ENCODE measurements around the gene AUH. TPM values are rescaled to one million over a fixed set of nuclear protein-coding genes. Genes with fewer than 3 reads are reported as not detected.

Gene AUH
- total RNA-seq, 4 donors from 2014 or later, result 37.1 to 59.9 (median 49.7) TPM

DNA sequence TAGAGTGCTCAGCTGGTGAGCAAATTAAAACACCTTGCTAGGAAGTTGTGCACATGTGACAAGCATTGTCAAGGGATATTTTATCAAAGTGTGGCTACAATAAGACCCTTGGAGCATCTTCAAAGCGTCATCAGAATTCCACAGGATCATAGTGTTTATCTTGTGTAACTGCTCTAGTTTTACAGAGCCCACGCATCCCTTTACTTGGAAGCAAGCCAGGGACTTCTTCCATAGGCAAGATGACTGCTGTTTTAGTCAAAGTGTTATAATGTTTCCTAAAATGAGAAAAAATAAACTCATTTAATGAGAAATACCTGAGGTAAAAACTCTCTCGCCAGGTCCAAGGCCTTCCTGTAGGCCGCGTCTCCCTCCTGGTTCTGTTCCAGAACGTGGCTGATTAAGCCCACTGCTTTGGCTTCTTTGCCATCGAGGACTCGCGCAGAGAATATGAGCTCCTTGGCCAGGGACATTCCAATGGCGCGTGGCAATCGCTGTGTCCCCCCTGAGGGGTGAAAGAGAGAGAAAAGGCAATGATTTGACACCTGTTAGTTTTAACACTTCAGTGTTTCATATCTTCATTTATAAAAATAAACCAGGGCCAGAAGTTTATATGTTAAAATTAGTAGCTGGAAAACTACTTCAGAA, 141.1 kb downstream of the AUH start:
- TF ChIP-seq, protein P1, sequence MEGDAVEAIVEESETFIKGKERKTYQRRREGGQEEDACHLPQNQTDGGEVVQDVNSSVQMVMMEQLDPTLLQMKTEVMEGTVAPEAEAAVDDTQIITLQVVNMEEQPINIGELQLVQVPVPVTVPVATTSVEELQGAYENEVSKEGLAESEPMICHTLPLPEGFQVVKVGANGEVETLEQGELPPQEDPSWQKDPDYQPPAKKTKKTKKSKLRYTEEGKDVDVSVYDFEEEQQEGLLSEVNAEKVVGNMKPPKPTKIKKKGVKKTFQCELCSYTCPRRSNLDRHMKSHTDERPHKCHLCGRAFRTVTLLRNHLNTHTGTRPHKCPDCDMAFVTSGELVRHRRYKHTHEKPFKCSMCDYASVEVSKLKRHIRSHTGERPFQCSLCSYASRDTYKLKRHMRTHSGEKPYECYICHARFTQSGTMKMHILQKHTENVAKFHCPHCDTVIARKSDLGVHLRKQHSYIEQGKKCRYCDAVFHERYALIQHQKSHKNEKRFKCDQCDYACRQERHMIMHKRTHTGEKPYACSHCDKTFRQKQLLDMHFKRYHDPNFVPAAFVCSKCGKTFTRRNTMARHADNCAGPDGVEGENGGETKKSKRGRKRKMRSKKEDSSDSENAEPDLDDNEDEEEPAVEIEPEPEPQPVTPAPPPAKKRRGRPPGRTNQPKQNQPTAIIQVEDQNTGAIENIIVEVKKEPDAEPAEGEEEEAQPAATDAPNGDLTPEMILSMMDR (IDR thresholded peaks at IDR 0.05), result no peak
- TF ChIP-seq POLR2A (IDR thresholded peaks at IDR 0.05), result no peak
- Histone ChIP-seq H3K27ac (no peak overlapping the region), H3K4me1 (no peaks in the 10 kb centered on the region), H3K27me3 (no peaks in the 10 kb centered on the region), H3K9me3 (no peaks in the 10 kb centered on the region), H3K4me3 (no peak overlapping the region), H3K36me3 (peaks cover 0 to 8% (median 0%) of the 10 kb centered on the region in 3 donors)
- no peak for DNase-seq

DNA sequence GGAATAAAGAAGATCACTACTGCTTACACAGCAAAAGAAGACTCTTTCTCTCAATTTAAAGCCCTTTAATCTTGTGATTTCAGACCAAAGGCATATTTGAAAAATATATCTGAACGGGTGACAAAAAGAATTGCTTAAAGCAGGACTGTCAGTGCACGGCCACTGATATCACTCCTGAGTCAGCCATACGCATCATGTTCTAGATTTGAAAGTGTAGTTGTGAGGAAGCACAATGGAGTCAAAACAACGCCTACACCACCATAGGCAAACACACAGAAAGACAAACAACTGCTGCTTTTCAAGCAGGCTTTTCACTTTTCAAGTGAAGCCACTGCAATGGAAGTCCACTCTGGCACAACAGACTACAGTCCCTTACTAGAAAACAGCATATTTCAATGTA, 141.7 kb downstream of the AUH start:
- Histone ChIP-seq H3K4me3 (no peak overlapping the region), H3K27me3 (no peaks in the 10 kb centered on the region)

DNA sequence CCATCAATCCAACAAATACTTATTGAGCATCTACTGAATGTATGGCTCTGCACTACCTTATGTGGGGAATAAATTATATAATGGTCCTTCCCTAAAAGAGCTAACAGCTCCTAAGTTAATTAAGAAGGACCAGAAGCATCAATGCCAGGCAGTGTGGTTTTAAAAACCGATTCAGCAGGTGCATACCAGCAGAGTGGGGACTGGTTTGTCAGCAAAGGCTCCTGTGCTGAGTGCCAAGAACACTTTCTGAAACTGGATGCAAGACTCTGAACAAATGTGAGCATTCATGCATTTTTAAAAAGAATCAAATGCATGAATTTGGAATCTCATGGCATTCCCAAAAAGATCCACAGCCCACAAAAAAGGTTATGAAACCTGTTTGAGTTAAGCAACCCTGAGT, 142.2 kb downstream of the AUH start:
- Histone ChIP-seq H3K4me1 (no peaks in the 10 kb centered on the region), H3K27ac (no peak overlapping the region), H3K27me3 (no peaks in the 10 kb centered on the region), H3K4me3 (no peak overlapping the region), H3K9me3 (no peaks in the 10 kb centered on the region), H3K36me3 (peaks cover 0 to 8% (median 0%) of the 10 kb centered on the region in 3 donors)
- TF ChIP-seq POLR2A (IDR thresholded peaks at IDR 0.05), result no peak
- TF ChIP-seq, protein P1 (IDR thresholded peaks at IDR 0.05), result no peak
- no peak for DNase-seq

More for the DNA sequence above, 141.7 kb downstream of the AUH start:
- Histone ChIP-seq H3K36me3 (peaks cover 0 to 8% (median 0%) of the 10 kb centered on the region in 3 donors), H3K27ac (no peak overlapping the region), H3K9me3 (no peaks in the 10 kb centered on the region), H3K4me1 (no peaks in the 10 kb centered on the region)
- TF ChIP-seq, protein P1 (IDR thresholded peaks at IDR 0.05), result no peak
- TF ChIP-seq POLR2A (IDR thresholded peaks at IDR 0.05), result no peak
- DNase-seq, result no peak

DNA sequence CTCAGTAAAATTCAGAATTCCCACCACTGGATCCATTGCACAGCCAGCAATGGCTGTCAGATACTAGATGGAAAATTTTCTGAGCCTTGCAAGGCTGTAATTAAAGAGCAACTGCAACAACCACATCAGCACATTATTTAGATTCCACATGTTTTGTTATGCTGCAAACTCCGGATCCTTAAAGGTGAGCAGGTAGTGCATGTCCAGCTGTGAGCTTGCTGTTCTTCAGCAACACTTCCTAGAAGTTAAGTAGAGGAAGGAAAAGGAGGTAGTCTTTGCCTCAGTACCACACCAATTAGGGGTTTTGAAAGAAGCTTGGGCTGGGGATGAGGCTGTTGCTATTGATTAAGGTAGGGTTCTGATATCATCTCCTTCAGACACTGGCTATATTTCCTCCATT, 144.3 kb downstream of the AUH start:
- no peak overlapping the region for H3K4me3 ChIP-seq
- no peaks in the 10 kb centered on the region for H3K9me3 ChIP-seq
- H3K36me3 ChIP-seq, result peaks cover 0 to 8% (median 0%) of the 10 kb centered on the region in 3 donors
- no peak for DNase-seq
- H3K4me1 ChIP-seq, result peaks cover 0 to 6% (median 0%) of the 10 kb centered on the region in 4 donors
- no peaks in the 10 kb centered on the region for H3K27me3 ChIP-seq
- H3K27ac ChIP-seq, result no peak overlapping the region
- TF ChIP-seq POLR2A (IDR thresholded peaks at IDR 0.05), result no peak
- TF ChIP-seq, protein P1 (IDR thresholded peaks at IDR 0.05), result no peak

DNA sequence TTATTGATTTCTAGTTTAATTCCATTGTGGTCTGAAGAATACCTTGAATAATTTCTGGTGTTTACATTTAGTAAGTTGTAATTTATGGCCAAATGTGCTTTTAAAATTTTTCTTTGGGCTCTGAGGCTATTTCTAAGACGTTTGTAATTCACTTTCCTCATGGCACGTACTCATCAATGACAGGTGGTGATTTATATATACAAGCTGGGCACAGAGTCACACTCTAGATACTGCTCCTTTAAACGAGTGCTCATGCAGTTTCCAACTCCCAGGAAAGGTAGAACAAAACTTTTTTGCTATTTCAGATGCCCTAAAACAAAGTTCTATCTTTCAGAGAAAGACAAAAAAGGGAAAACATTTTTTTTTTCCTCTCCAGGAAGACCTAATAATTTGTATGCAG, 146.9 kb downstream of the AUH start:
- H3K4me3 ChIP-seq, result no peak overlapping the region
- H3K9me3 ChIP-seq, result no peaks in the 10 kb centered on the region
- no peaks in the 10 kb centered on the region for H3K27me3 ChIP-seq
- H3K4me1 ChIP-seq, result peaks cover 0 to 22% (median 2%) of the 10 kb centered on the region in 4 donors
- H3K27ac ChIP-seq, result no peak overlapping the region
- TF ChIP-seq, protein P1 (IDR thresholded peaks at IDR 0.05), result no peak
- TF ChIP-seq POLR2A (IDR thresholded peaks at IDR 0.05), result no peak
- DNase-seq, result no peak
- H3K36me3 ChIP-seq, result no peaks in the 10 kb centered on the region

Measured in Peyer's patch (tissue), 4 donors.